CD14-positive monocyte (primary cell): ENCODE data around the gene LCE5A. TPM values are rescaled to one million over a fixed set of nuclear protein-coding genes. Genes with fewer than 3 reads are reported as not detected.

Source experiments
- DNase-seq, 3 donors: peaks; one replicate each; pipeline ENCODE4 v3.0.0-alpha.2; 2011 to 2022
- H2AFZ ChIP-seq: 2 replicates; pipeline ENCODE4 v1.6.0; 2012; ENCODE audit warnings: mild to moderate bottlenecking, low read depth, low read length, inconsistent platforms; ENCODE audit not compliant: insufficient read depth, poor library complexity, severe bottlenecking
- H3K27ac ChIP-seq, 2 donors: 1 replicate in 1 of 2; 2 replicates in 1 of 2; pipeline ENCODE4 v1.5.1; 2012 to 2013; ENCODE audit warnings: low read length in 2 of 2, control low read depth in 1 of 2, inconsistent platforms in 1 of 2, low read depth in 1 of 2, mild to moderate bottlenecking in 1 of 2
- H3K27me3 ChIP-seq, 2 donors: one replicate each; pipeline versions ENCODE4 v1.6.0 to v1.6.1; 2011 to 2013; ENCODE audit warnings: low read length in 2 of 2; ENCODE audit not compliant: control insufficient read depth in 2 of 2, insufficient read depth in 2 of 2
- H3K36me3 ChIP-seq, 2 donors: replicated peaks in 1 of 2; 1 replicate in 1 of 2; 2 replicates in 1 of 2; pipeline versions ENCODE4 v1.5.1 to v1.6.1; 2012 to 2013; ENCODE audit warnings: low read length in 2 of 2, control low read depth in 1 of 2, inconsistent platforms in 1 of 2, mild to moderate bottlenecking in 1 of 2; ENCODE audit not compliant: insufficient read depth in 2 of 2, control insufficient read depth in 1 of 2
- H3K4me1 ChIP-seq, 2 donors: 1 replicate in 1 of 2; 2 replicates in 1 of 2; pipeline versions ENCODE4 v1.5.1 to v1.6.1; 2012 to 2013; ENCODE audit warnings: low read length in 2 of 2, control low read depth in 1 of 2, inconsistent platforms in 1 of 2, mild to moderate bottlenecking in 1 of 2, moderate library complexity in 1 of 2; ENCODE audit not compliant: insufficient read depth in 2 of 2, control insufficient read depth in 1 of 2
- H3K4me2 ChIP-seq: replicated peaks from 2 replicates; pipeline ENCODE3; 2012; ENCODE audit warnings: low read length, moderate library complexity, mild to moderate bottlenecking; ENCODE audit not compliant: poor library complexity, severe bottlenecking; ENCODE audit errors: extremely low read depth
- H3K4me3 ChIP-seq, 3 experiments: fragments of 200-600 bp in 1 of 3; sonication (generic) in 1 of 3; replicated peaks in 1 of 3; 1 replicate in 2 of 3; 2 replicates in 1 of 3; pipeline ENCODE4 v1.5.1; 2011 to 2013; ENCODE audit warnings: low read length in 3 of 3, mild to moderate bottlenecking in 3 of 3, control low read depth in 2 of 3, low read depth in 2 of 3, inconsistent platforms in 1 of 3, moderate library complexity in 1 of 3
- H3K79me2 ChIP-seq: 2 replicates; pipeline ENCODE4 v1.6.0; 2012; ENCODE audit warnings: mild to moderate bottlenecking, control low read depth, inconsistent platforms, low read length, moderate library complexity; ENCODE audit not compliant: insufficient read depth
- H3K9ac ChIP-seq: 2 replicates; pipeline ENCODE4 v1.6.0; 2017; ENCODE audit warnings: low read length, mild to moderate bottlenecking; ENCODE audit not compliant: insufficient read depth, poor library complexity, severe bottlenecking
- H3K9me3 ChIP-seq, 2 donors: replicated peaks in 1 of 2; 1 replicate in 1 of 2; 2 replicates in 1 of 2; pipeline versions ENCODE4 v1.5.1 to v1.6.1; 2012 to 2013; ENCODE audit warnings: low read length in 2 of 2, control low read depth in 1 of 2; ENCODE audit not compliant: control insufficient read depth in 1 of 2, insufficient read depth in 1 of 2
- H4K20me1 ChIP-seq: 2 replicates; pipeline ENCODE4 v1.6.0; 2012; ENCODE audit warnings: mild to moderate bottlenecking, low read length, control low read depth, moderate library complexity; ENCODE audit not compliant: insufficient read depth
- H3K27ac Mint-ChIP-seq, 7 donors: one replicate each; pipeline ENCODE4 v1.8.0; 2020; ENCODE audit warnings: mild to moderate bottlenecking in 7 of 7, mixed read lengths in 7 of 7, moderate library complexity in 6 of 7, inconsistent platforms in 2 of 7
- H3K27me3 Mint-ChIP-seq, 3 donors: one replicate each; pipeline ENCODE4 v1.8.0; 2021 to 2022; ENCODE audit warnings: low read depth in 3 of 3, mild to moderate bottlenecking in 3 of 3, mixed read lengths in 3 of 3, moderate library complexity in 3 of 3, inconsistent platforms in 1 of 3
- H3K36me3 Mint-ChIP-seq, 2 donors: one replicate each; pipeline ENCODE4 v1.8.0; 2020; ENCODE audit warnings: mixed read lengths in 2 of 2, inconsistent platforms in 1 of 2, mild to moderate bottlenecking in 1 of 2
- H3K4me1 Mint-ChIP-seq: one replicate; pipeline ENCODE4 v1.8.0; 2020; ENCODE audit warnings: mild to moderate bottlenecking, mixed read lengths
- H3K4me3 Mint-ChIP-seq, 2 donors: one replicate each; pipeline ENCODE4 v1.8.0; 2020; ENCODE audit warnings: mild to moderate bottlenecking in 2 of 2, mixed read lengths in 2 of 2, moderate library complexity in 1 of 2
- H3K9me3 Mint-ChIP-seq, 7 donors: one replicate each; pipeline ENCODE4 v1.8.0; 2020 to 2022; ENCODE audit warnings: mixed read lengths in 7 of 7, mild to moderate bottlenecking in 6 of 7, moderate library complexity in 6 of 7, inconsistent platforms in 2 of 7
- CTCF ChIP-seq: fragments of 200-600 bp; IDR thresholded peaks from one replicate; pipeline ENCODE4 v1.8.0; 2022; ENCODE audit warnings: antibody characterized with exemption, mild to moderate bottlenecking
- WGBS: methylation state at CpG from one replicate; pipeline ENCODE4 v1.1.5; 2013; ENCODE audit warnings: missing lambda C conversion rate; ENCODE audit not compliant: insufficient coverage; 5-methylcytosine and 5-hydroxymethylcytosine counted together
- intact Hi-C, 2 donors: fragments of 100-400 bp; cut with micrococcal nuclease; formaldehyde crosslinking; loops; one replicate each; pipeline versions ENCODE4 v1.15.0 to v1.15.1; 2023
- polyA plus RNA-seq, 3 donors: library from polyadenylated mRNA; depleted of rRNA in 1 of 3; unstranded in 2 of 3; stranded (reverse) in 1 of 3; fragments of 300-500 nt in 2 of 3; fragments of >200 nt in 1 of 3; fragmentation: Illumina TruSeq in 2 of 3; gene quantifications; 1 replicate in 2 of 3; 2 replicates in 1 of 3; pipeline ENCODE4 v1.2.3, GENCODE V29; 2012 to 2021

The LCE5A gene
- polyA plus RNA-seq, 3 donors, result not detected

- no peaks in the 10 kb centered on the region for H3K36me3 Mint-ChIP-seq
- H3K4me1 Mint-ChIP-seq, result peaks cover 4% of the 10 kb centered on the region
- Histone ChIP-seq H3K9ac (no peak overlapping the region), H3K27ac (no peak overlapping the region), H3K4me3 (no peak overlapping the region), H3K4me1 (peaks cover 6 to 10% of the 10 kb centered on the region in 2 donors), H3K79me2 (no peaks in the 10 kb centered on the region), H4K20me1 (no peaks in the 10 kb centered on the region), H3K9me3 (peaks cover 0 to 19% of the 10 kb centered on the region in 2 donors), H3K27me3 (peaks cover 43 to 58% of the 10 kb centered on the region in 2 donors), H3K4me2 (no peak overlapping the region), H2AFZ (peak overlapping the region; percentile 37), H3K36me3 (no peaks in the 10 kb centered on the region)
- intact Hi-C loops, result no loop called here
- no peak for TF ChIP-seq CTCF
- peaks cover 46 to 65% (median 57%) of the 10 kb centered on the region in 3 donors for H3K27me3 Mint-ChIP-seq
- no peak overlapping the region for H3K27ac Mint-ChIP-seq
- peak overlapping the region in 1 of 2 donors; percentile 84 for H3K4me3 Mint-ChIP-seq
- no peak for DNase-seq
- WGBS, result 27% methylated on average over 14 of the region's 17 CpGs
- peaks cover 0 to 4% (median 0%) of the 10 kb centered on the region in 7 donors for H3K9me3 Mint-ChIP-seq
Measured at GRCh38 chr1:152514715-152515433, 4.3 kb downstream of the LCE5A start.

GRCh38 chr1:152515434-152515783 lies 4.8 kb downstream of the LCE5A start:
- WGBS, result 1% methylated on average over 30 of the region's 33 CpGs
- Mint-ChIP-seq H3K36me3 (no peaks in the 10 kb centered on the region), H3K27me3 (peaks cover 46 to 64% (median 57%) of the 10 kb centered on the region in 3 donors), H3K4me1 (peaks cover 4% of the 10 kb centered on the region), H3K4me3 (peak overlapping the region in 1 of 2 donors; percentile 84), H3K9me3 (peaks cover 0 to 4% (median 0%) of the 10 kb centered on the region in 7 donors), H3K27ac (no peak overlapping the region)
- intact Hi-C loops, result no loop called here
- no peak overlapping the region for H3K4me3 ChIP-seq
- peaks cover 12 to 15% of the 10 kb centered on the region in 2 donors for H3K4me1 ChIP-seq
- H3K79me2 ChIP-seq, result no peaks in the 10 kb centered on the region
- H3K9me3 ChIP-seq, result peaks cover 0 to 19% of the 10 kb centered on the region in 2 donors
- H3K27me3 ChIP-seq, result peaks cover 43 to 58% of the 10 kb centered on the region in 2 donors
- no peak for DNase-seq
- no peaks in the 10 kb centered on the region for H4K20me1 ChIP-seq
- no peak overlapping the region for H3K27ac ChIP-seq
- TF ChIP-seq CTCF, result no peak
- H3K9ac ChIP-seq, result no peak overlapping the region
- no peak overlapping the region for H3K4me2 ChIP-seq
- peak overlapping the region; percentile 37 for H2AFZ ChIP-seq
- no peaks in the 10 kb centered on the region for H3K36me3 ChIP-seq
